B cell (primary cell): ENCODE data around the gene GOT1. TPM values are rescaled to one million over a fixed set of nuclear protein-coding genes. Genes with fewer than 3 reads are reported as not detected.

ENCODE experiments used
- ATAC-seq: fragments of 200-7000 bp; cut with Tn5 transposase; one replicate; pipeline ENCODE4 v1.10.0; 2021; ENCODE audit warnings: low read depth, mild to moderate bottlenecking, moderate number of reproducible peaks, moderate library complexity
- CTCF ChIA-PET: fragments of 350-600 bp; sonication (Branson Sonifier 250); formaldehyde crosslinking; loops from one replicate; lab custom pipeline; 2021; ENCODE audit warnings: antibody characterized with exemption, inconsistent platforms; lab: Charles Lee
- POLR2A ChIA-PET: fragments of 350-600 bp; sonication (Branson Sonifier 250); formaldehyde crosslinking; loops from one replicate; lab custom pipeline; 2021; ENCODE audit warnings: antibody characterized with exemption; lab: Charles Lee
- DNase-seq: peaks from one replicate; pipeline ENCODE4 v3.0.0; 2013
- H2AFZ ChIP-seq: 2 replicates; pipeline ENCODE4 v1.6.1; 2012; ENCODE audit warnings: mild to moderate bottlenecking, low read depth, low read length; ENCODE audit not compliant: insufficient read depth, poor library complexity, severe bottlenecking
- H3K27ac ChIP-seq, 2 donors: 1 replicate in 1 of 2; 2 replicates in 1 of 2; pipeline ENCODE4 v1.5.1; 2012 to 2013; ENCODE audit warnings: low read length in 2 of 2, mild to moderate bottlenecking in 2 of 2, moderate library complexity in 1 of 2
- H3K27me3 ChIP-seq, 4 experiments: fragments of 200-600 bp in 1 of 4; sonication (generic) in 1 of 4; replicated peaks in 1 of 4; 1 replicate in 2 of 4; 2 replicates in 2 of 4; pipeline versions ENCODE4 v1.6.1 to v1.7.0; 2013 to 2016; ENCODE audit warnings: low read length in 3 of 4, mild to moderate bottlenecking in 2 of 4, mixed read lengths in 1 of 4, moderate library complexity in 1 of 4; ENCODE audit not compliant: insufficient read depth in 4 of 4, control insufficient read depth in 3 of 4; ENCODE audit errors: control extremely low read depth in 1 of 4
- H3K36me3 ChIP-seq, 2 experiments: replicated peaks in 1 of 2; 1 replicate in 1 of 2; 2 replicates in 1 of 2; pipeline versions ENCODE4 v1.6.1 to v1.7.1; 2013; ENCODE audit warnings: low read length in 1 of 2; ENCODE audit not compliant: insufficient read depth in 2 of 2, control insufficient read depth in 1 of 2; ENCODE audit errors: control extremely low read depth in 1 of 2, extremely low read depth in 1 of 2
- H3K4me1 ChIP-seq, 2 donors: fragments of 200-600 bp in 1 of 2; sonication (generic) in 1 of 2; 1 replicate in 1 of 2; 2 replicates in 1 of 2; pipeline versions ENCODE4 v1.5.1 to v1.6.1; 2013 to 2017; ENCODE audit warnings: low read length in 2 of 2; ENCODE audit not compliant: control insufficient read depth in 2 of 2, insufficient read depth in 2 of 2
- H3K4me2 ChIP-seq: replicated peaks from 2 replicates; pipeline ENCODE3; 2012; ENCODE audit warnings: mild to moderate bottlenecking, low read depth, low read length; ENCODE audit not compliant: poor library complexity, severe bottlenecking
- H3K4me3 ChIP-seq, 5 experiments: fragments of 200-600 bp in 1 of 5; sonication (generic) in 1 of 5; 1 replicate in 3 of 5; 2 replicates in 2 of 5; pipeline versions ENCODE4 v1.5.1 to v1.7.0; 2011 to 2016; ENCODE audit warnings: low read length in 4 of 5, mild to moderate bottlenecking in 4 of 5, low read depth in 2 of 5, control low read depth in 1 of 5, moderate library complexity in 1 of 5; ENCODE audit not compliant: insufficient read depth in 1 of 5; ENCODE audit errors: control extremely low read depth in 1 of 5, extremely low read depth in 1 of 5
- H3K79me2 ChIP-seq: fragments of 200-600 bp; sonication (generic); one replicate; pipeline ENCODE4 v1.6.0; 2016; ENCODE audit warnings: low read length; ENCODE audit not compliant: control insufficient read depth, insufficient read depth
- H3K9ac ChIP-seq: fragments of 200-600 bp; sonication (generic); 2 replicates; pipeline ENCODE4 v1.6.1; 2017; ENCODE audit warnings: mild to moderate bottlenecking, low read length, moderate library complexity
- H3K9me3 ChIP-seq, 3 donors: one replicate each; pipeline versions ENCODE4 v1.6.1 to v1.7.1; 2013; ENCODE audit warnings: low read length in 2 of 3; ENCODE audit not compliant: control insufficient read depth in 2 of 3, insufficient read depth in 1 of 3; ENCODE audit errors: control extremely low read depth in 1 of 3
- H4K20me1 ChIP-seq: 2 replicates; pipeline ENCODE4 v1.6.0; 2012; ENCODE audit warnings: mild to moderate bottlenecking, low read length; ENCODE audit not compliant: insufficient read depth, control insufficient read depth, poor library complexity, severe bottlenecking
- H3K27ac Mint-ChIP-seq: one replicate; pipeline ENCODE4 v1.8.0; 2021; ENCODE audit warnings: mixed read lengths
- H3K27me3 Mint-ChIP-seq: one replicate; pipeline ENCODE4 v1.8.0; 2021; ENCODE audit warnings: mixed read lengths
- H3K4me1 Mint-ChIP-seq: one replicate; pipeline ENCODE4 v1.8.0; 2021; ENCODE audit warnings: mixed read lengths
- H3K4me3 Mint-ChIP-seq: one replicate; pipeline ENCODE4 v1.8.0; 2021; ENCODE audit warnings: mixed read lengths
- H3K9me3 Mint-ChIP-seq: one replicate; pipeline ENCODE4 v1.8.0; 2022; ENCODE audit warnings: mixed read lengths; ENCODE audit not compliant: insufficient read depth
- CTCF ChIP-seq: fragments of 200-600 bp; IDR thresholded peaks from one replicate; pipeline ENCODE4 v1.8.0; 2022; ENCODE audit warnings: antibody characterized with exemption, mild to moderate bottlenecking
- EZH2 ChIP-seq: IDR thresholded peaks from 2 replicates; pipeline ENCODE4 v1.6.1; 2012; ENCODE audit warnings: borderline replicate concordance, low read depth, mild to moderate bottlenecking, moderate library complexity, low read length; ENCODE audit not compliant: insufficient read depth, poor library complexity, severe bottlenecking
- WGBS: methylation state at CpG from one replicate; pipeline ENCODE4 v1.1.5; 2013; ENCODE audit warnings: missing lambda C conversion rate; ENCODE audit not compliant: insufficient coverage; 5-methylcytosine and 5-hydroxymethylcytosine counted together
- intact Hi-C: fragments of 100-400 bp; cut with micrococcal nuclease; formaldehyde crosslinking; loops from one replicate; pipeline ENCODE4 v1.10.0; 2022
- polyA plus RNA-seq: library from polyadenylated mRNA; depleted of rRNA; stranded (reverse); fragments of >200 nt; gene quantifications from 2 replicates; pipeline ENCODE4 v1.2.3, GENCODE V29; 2012
- total RNA-seq, 2 donors: library from RNA; stranded (reverse); fragments of 120-200 nt in 1 of 2; gene quantifications; 1 replicate in 1 of 2; 2 replicates in 1 of 2; pipeline versions ENCODE4 v1.2.3 to v1.2.4, GENCODE V29; 2013 to 2022

The GOT1 gene
- total and polyA plus RNA-seq, 2 donors (not counting 1 experiment from before 2014, with no cell fraction given) = 5.9 to 14.9 TPM

- no peak overlapping the region for H3K4me3 Mint-ChIP-seq
- H3K4me2 ChIP-seq = no peak overlapping the region
- H3K79me2 ChIP-seq = no peaks in the 10 kb centered on the region
- DNase-seq (no peak), ATAC-seq (no peak)
- WGBS = no CpG with 5 or more reads among the region's 1 CpG
- ChIA-PET CTCF (no interaction called here), POLR2A (no interaction called here)
- H3K9ac ChIP-seq = no peak overlapping the region
- no peaks in the 10 kb centered on the region for H3K9me3 ChIP-seq
- no peaks in the 10 kb centered on the region for H3K36me3 ChIP-seq
- H2AFZ ChIP-seq = no peak overlapping the region
- intact Hi-C loops = no loop called here
- H3K4me1 ChIP-seq = no peaks in the 10 kb centered on the region
- H3K27ac ChIP-seq = no peak overlapping the region
- TF ChIP-seq EZH2 (no peak), CTCF (no peak)
- H3K27me3 Mint-ChIP-seq = peaks cover 26% of the 10 kb centered on the region
- no peaks in the 10 kb centered on the region for H3K27me3 ChIP-seq
- no peaks in the 10 kb centered on the region for H3K9me3 Mint-ChIP-seq
- H3K4me1 Mint-ChIP-seq = no peaks in the 10 kb centered on the region
- no peak overlapping the region for H3K27ac Mint-ChIP-seq
- H3K4me3 ChIP-seq = no peak overlapping the region
- H4K20me1 ChIP-seq = no peaks in the 10 kb centered on the region
Observed at GRCh38 chr10:99353182-99353581, 77.2 kb downstream of the GOT1 start.

DNA sequence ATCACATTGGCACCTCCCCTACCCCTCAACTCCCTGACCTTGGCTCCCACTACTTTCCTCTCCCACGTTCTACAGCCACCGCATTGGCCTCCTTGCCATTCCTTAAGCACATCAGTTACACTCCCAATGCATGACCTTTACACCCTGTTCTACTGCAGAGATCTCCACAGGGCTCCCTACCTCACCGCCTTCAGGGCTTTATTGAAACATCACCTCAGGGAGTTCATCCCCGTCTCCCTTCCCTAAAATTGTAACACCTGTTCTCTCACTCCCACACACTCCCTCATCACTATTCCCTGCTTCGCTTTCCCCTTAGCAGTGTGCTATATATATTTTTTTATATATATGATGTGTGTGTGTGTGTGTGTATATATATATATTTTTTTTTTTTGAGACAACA, 82.8 kb downstream of the GOT1 start:
- Mint-ChIP-seq H3K4me3 (no peak overlapping the region), H3K27me3 (peaks cover 14% of the 10 kb centered on the region), H3K9me3 (no peaks in the 10 kb centered on the region), H3K27ac (no peak overlapping the region), H3K4me1 (no peaks in the 10 kb centered on the region)
- H3K27me3 ChIP-seq = peaks cover 0 to 3% (median 0%) of the 10 kb centered on the region in 4 experiments
- no peak overlapping the region for H3K4me2 ChIP-seq
- H3K4me1 ChIP-seq = no peaks in the 10 kb centered on the region
- no peak for DNase-seq
- POLR2A ChIA-PET = no interaction called here
- no peak overlapping the region for H3K4me3 ChIP-seq
- no peaks in the 10 kb centered on the region for H4K20me1 ChIP-seq
- H3K79me2 ChIP-seq = no peaks in the 10 kb centered on the region
- no peak overlapping the region for H2AFZ ChIP-seq
- CTCF ChIA-PET = no interaction called here
- H3K9me3 ChIP-seq = no peaks in the 10 kb centered on the region
- intact Hi-C loops = no loop called here
- WGBS = 92% methylated on average over 3 of the region's 5 CpGs
- H3K27ac ChIP-seq = no peak overlapping the region
- no peak overlapping the region for H3K9ac ChIP-seq
- no peaks in the 10 kb centered on the region for H3K36me3 ChIP-seq
- ATAC-seq = no peak
- TF ChIP-seq CTCF = no peak

Other genes starting within 250 kb of the GOT1 start
- not detected in 2 replicates for gene HPSE2, start 194.8 kb downstream of the GOT1 start, total RNA-seq
- gene HPSE2, start 194.8 kb downstream of the GOT1 start, polyA plus RNA-seq = not detected in 2 replicates
- not detected in 2 replicates for gene CNNM1, start 101.3 kb downstream of the GOT1 start, total RNA-seq
- not detected in 2 replicates for gene CNNM1, start 101.3 kb downstream of the GOT1 start, polyA plus RNA-seq
- gene NKX2-3, start 102.3 kb upstream of the GOT1 start, total RNA-seq = not detected in 2 replicates
- not detected in 2 replicates for gene NKX2-3, start 102.3 kb upstream of the GOT1 start, polyA plus RNA-seq
- 96.4 and 106 TPM in 2 replicates for gene SLC25A28, start 189.8 kb upstream of the GOT1 start, total RNA-seq
- gene SLC25A28, start 189.8 kb upstream of the GOT1 start, polyA plus RNA-seq = 210 and 224 TPM in 2 replicates
- gene ENTPD7, start 228.9 kb upstream of the GOT1 start, total RNA-seq = 6.0 and 6.2 TPM in 2 replicates
- gene ENTPD7, start 228.9 kb upstream of the GOT1 start, polyA plus RNA-seq = 0.74 and 0.75 TPM in 2 replicates